DOHH2 (cell line): Measurements from ENCODE around the gene TAS1R2.

Experiments
- CTCF ChIP-seq: fragments of 200-600 bp; sonication (generic); IDR thresholded peaks from one replicate; pipeline ENCODE4 v1.5.1; 2014; ENCODE audit warnings: antibody characterized with exemption, mild to moderate bottlenecking, low read depth, low read length; ENCODE audit not compliant: poor library complexity, severe bottlenecking
- EZH2phosphoT487 ChIP-seq: fragments of 200-600 bp; sonication (generic); IDR thresholded peaks from 2 replicates; pipeline ENCODE4 v1.6.1; 2017; ENCODE audit warnings: borderline replicate concordance, mild to moderate bottlenecking, antibody characterized with exemption, low read length, moderate library complexity, mixed read lengths

GRCh38 chr1:18874036-18874435, 14.6 kb upstream of the TAS1R2 start:
- TF ChIP-seq CTCF (no peak), EZH2phosphoT487 (no peak)
